ENCODE results near the gene MAD2L2.

MAD2L2 gene

GRCh38 chr1:11652203-11652780 is 28.7 kb downstream of the MAD2L2 start:
- DNase-seq, result no peak

GRCh38 chr1:11651017-11651416 is 29.9 kb downstream of the MAD2L2 start:
- no peak for DNase-seq

DNA sequence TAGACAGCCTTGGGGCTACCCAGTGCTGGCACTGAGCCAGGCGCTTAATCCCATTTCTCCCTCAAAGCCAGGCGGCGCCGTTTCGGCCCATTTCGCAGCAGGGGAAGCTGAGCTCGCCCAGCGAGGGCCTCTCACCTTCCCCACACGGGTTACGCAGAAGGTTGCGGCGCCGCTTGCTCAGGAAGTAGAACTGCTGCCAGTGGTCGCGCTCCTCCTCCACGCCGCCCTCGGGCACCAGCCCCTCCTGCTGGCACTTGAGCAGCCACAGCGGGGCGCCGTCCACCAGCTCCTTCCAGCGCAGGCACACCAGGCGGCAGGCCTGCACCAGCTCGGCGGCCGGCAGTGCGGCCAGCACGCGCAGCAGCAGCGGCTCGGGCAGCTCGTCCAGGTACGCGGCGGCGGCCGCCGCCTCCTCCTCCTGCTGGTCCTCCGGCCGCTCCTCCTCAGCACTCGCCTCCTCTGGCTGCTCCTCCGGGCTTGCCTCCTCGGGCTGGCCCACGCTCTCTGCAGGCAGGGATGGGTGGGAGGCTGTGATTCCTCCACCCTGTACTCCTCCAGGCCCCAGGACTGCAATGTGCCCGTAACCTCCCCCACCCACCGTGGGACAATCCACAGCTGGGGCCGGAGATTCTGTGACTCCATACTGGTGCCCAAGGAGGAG is 30.5 kb downstream of the MAD2L2 start:
- peak in 1 of 2 experiments; percentile 50 for DNase-seq

- no peak for DNase-seq
Observed at GRCh38 chr1:11649624-11650330, 31.2 kb downstream of the MAD2L2 start.

GRCh38 chr1:11649237-11649623 is 31.7 kb downstream of the MAD2L2 start:
- no peak for DNase-seq

GRCh38 chr1:11648732-11649158 is 32.2 kb downstream of the MAD2L2 start:
- no peak for DNase-seq

GRCh38 chr1:11648039-11648438 is 32.9 kb downstream of the MAD2L2 start:
- DNase-seq, result no peak

- no peak for DNase-seq
Observed at GRCh38 chr1:11647333-11647732, 33.6 kb downstream of the MAD2L2 start.

DNA sequence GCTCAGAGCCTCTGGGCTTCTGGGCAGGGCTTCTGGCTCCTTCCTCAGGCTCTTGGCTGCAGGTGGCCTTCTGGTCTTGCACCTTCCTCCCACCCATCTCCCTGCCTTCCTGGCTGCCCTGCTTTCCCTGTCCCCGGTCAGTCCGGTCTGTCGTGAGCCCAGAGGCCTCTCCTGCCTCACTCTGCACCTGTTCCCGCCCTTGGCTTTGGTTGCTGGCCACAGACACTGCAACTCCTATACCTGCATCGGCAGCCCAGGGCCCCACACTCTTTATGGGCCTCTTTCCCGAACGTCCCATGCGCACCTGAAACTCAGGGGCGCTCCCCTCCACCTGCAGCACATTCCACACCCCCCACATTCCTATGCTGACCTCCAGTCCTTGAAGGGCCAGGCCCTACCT is 34.6 kb downstream of the MAD2L2 start:
- DNase-seq, result no peak

DNA sequence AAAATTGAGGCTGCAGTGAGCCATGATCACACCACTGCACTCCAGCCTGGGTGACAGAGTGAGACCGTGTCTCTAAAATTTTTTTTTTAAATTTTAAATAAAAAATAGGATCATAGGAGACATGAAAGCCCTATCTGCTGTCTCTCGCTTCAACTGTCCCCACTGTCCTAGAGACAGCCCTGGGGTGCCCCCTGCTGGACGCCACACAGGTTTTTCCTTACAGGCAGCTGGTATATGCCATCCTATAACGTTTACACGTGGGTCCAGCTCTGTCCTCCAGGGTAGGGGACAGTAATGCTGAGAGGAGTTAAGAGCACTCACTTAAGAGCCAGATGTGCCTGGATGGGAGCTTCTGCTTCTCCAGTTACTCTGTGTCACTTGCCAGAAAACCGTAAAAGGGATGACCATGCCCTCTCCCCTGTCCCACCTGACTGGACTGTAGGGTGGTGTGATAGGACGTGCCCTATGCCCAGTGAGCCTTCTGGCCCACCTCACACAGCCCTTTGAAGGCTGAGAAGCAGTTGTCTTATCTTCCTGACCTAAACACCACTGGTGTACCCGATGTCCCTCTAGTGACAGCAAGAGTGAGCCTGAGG is 35.2 kb downstream of the MAD2L2 start:
- DNase-seq, result peak; percentile 43 to 81

GRCh38 chr1:11645270-11645669 is 35.7 kb downstream of the MAD2L2 start:
- DNase-seq, result no peak

GRCh38 chr1:11643782-11644181 is 37.2 kb downstream of the MAD2L2 start:
- no peak for DNase-seq

GRCh38 chr1:11642418-11643017 is 38.4 kb downstream of the MAD2L2 start:
- peak; percentile 33 to 77 for DNase-seq

- no peak for DNase-seq
Observed at GRCh38 chr1:11641776-11642305, 39.1 kb downstream of the MAD2L2 start.

DNA sequence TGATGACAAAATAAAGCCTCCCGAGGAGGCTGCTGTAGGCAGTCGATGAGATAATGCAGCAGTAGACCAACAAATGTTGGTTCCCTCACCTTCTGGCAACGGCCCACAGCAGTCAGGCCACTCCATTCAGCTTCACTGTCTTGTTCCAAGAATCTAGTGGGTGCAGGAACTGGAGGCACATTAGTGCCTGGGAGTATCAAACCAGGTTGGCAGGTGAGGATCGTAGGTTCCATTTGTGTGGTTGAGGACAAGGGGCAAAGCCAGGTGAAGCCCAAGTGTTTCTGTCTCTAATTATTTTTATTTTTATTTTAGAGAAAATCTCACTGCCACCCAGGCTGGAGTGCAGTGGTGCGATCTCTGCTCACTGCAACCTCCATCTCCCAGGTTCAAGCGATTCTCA is 40.0 kb downstream of the MAD2L2 start:
- no peak for DNase-seq

DNA sequence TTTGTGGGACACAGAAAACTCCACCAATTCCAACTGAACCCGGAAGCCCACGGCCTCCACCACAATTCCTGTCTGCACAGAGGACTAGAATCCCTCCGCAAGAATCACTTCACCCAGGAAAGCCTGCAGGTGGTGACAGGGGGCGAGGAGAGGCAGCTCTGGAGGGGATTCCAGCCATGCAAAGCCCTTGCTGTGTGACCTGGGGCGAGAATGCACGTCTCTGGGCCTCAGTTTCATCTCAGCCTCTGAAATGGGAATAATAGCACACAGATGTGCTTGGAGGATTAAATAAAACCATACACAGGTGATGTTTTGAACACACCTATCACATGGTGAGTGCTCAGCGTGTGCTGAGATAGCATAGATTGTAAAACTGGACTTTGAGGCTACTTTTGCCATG is 40.8 kb downstream of the MAD2L2 start:
- no peak for DNase-seq

DNA sequence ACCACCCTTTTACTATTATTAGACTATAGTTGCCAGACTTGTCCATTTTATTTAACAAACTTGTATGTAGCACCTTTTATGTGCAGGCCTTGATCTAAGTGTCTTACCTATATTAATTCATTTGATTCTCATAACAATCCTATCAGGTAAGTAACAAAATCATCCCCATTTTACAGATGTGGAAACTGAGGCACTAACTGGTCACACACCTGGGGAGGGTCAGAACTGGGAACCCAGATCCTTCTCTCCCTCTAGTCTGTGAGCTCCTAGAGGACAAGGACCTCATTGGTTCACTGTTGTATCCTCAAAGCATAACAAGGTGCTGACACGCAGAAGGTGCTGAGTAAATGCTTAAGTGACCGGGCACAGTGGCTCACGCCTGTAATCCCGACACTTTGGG is 41.6 kb downstream of the MAD2L2 start:
- DNase-seq, result no peak

GRCh38 chr1:11638121-11638520 is 42.8 kb downstream of the MAD2L2 start:
- no peak for DNase-seq

GRCh38 chr1:11634365-11635192 is 46.4 kb downstream of the MAD2L2 start:
- DNase-seq, result peak; percentile 61 to 89

- DNase-seq, result peak in 1 of 2 experiments; percentile 82
Observed at GRCh38 chr1:11629184-11630016, 51.5 kb downstream of the MAD2L2 start.

- DNase-seq, result no peak
Observed at GRCh38 chr1:11628767-11629166, 52.2 kb downstream of the MAD2L2 start.

Data from NCI-H187 (cell line).